Measurements from ENCODE around the gene MAPK8.

Gene MAPK8

DNA sequence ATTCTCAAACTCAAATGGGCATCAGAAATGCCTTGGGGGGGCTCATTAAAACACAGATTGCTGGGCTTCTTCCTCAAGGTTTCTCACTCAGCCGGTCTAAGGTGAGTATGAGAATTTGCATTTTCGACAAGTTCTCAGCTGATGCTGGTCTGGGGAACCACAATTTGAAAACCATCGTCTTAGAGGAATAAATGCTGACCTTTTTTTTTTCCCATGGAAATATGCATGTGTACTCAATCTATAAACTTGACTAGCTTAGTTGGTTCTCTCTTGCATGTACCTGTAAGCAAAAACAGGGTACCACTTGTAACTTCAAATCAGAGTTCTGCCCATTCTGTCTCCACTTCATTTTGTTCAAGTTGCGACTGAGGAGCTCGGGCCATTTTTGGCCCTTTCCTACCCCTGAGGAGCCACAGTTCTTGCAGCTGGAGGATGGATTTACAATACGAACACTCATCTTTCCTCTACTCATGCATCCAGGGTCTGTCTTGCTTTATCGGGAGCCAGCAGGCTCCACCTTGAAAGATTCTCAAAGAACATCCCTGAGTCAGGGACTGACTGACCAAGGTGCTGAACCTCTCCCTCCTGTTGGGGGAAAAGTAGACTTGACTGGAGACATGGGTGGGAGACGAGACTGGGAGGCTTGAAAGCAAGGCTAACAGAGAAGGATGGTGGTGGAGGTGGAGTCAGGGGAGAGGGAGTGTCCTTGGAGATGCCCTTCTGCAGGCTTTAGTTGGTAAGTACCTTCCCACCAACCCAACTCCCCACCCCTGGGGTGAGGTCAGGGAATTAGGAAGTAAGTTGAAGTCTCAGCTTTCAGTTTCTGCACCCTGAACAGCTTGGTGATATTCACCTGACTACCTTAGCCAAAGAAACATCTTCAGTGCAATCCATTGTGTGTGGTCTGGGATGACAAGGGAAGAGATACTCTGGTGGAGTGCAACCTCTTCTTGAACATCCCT lies 3.7 kb upstream of the MAPK8 start:
- no peak overlapping the region for H3K27ac Mint-ChIP-seq
- H3K4me3 Mint-ChIP-seq, result no peak overlapping the region
- H3K27me3 Mint-ChIP-seq, result peaks cover 5% of the 10 kb centered on the region
- intact Hi-C loops (cut with micrococcal nuclease), result no loop called here
- H3K4me1 Mint-ChIP-seq (ENCODE audit: low read depth), result peaks cover 14% of the 10 kb centered on the region
- no peaks in the 10 kb centered on the region for H3K9me3 Mint-ChIP-seq
- H3K36me3 Mint-ChIP-seq (ENCODE audit: low read depth), result no peaks in the 10 kb centered on the region

DNA sequence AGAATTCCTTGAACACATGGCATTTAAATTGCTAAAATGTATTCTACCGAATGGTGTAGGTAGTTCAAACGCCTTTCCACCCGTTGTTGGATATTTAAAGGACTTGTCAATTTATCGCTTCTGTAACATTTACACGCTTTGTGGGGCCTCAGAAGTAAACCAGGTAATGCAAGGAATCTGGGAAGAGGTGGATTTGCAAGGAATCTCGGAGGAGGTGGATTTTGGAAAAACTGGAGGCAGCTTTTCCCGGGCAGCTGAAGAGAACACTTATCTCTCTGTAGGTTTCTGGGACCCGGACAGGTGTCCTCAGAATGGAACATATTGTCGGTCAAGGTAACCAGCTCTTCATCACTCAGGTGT lies 592 bp upstream of the MAPK8 start:
- intact Hi-C loops (cut with micrococcal nuclease), result loop anchor here (5.0 kb wide), 1 partner anchor 201 kb away; no protein-coding TSS in a partner anchor
- H3K4me1 Mint-ChIP-seq (ENCODE audit: low read depth), result peaks cover 18% of the 10 kb centered on the region

DNA sequence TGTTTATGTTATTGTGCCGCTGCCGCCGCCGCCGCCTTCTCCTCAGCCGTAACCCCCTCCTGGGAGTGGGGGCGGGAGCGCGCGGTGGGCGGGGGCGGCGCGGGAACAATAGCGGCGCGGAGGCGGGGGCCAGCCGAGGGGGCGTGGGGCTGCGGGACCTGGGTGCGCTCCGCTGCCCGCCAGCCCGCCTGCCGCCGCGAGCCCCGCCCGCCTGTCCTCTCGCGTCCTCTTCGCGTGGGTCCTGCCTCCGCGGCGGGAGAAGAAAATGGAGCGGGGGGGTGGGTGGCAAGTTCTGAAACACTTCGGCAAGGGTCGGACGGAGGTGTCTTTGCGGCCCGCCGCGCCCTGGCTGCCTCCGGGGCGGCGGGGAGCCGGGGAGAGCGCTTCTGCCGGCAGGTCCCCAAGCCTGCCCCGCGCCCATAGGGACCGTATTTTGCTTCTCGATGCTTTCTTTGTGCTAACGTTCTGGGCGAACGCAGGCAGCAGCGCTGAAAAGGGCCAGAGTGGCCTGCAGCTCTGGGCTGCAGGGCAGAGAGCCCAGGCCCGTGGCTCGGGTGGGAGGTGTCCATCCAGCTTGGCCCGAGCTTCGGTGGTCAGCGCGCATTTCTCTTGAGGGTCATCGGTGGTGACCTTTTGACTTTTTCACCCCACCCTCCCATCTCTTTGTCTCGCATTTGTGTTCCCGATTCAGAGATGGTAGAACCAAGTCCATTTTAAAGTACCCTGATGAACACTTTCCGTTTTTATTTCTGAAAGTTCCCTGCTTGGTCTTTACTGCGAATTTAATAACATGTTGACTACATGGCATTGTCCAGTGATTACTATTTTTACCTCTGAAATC lies 613 bp downstream of the MAPK8 start:
- intact Hi-C loops (cut with micrococcal nuclease), result loop anchor here (5.0 kb wide), 1 partner anchor 200 kb away; no protein-coding TSS in a partner anchor
- Mint-ChIP-seq H3K36me3 (ENCODE audit: low read depth) (no peaks in the 10 kb centered on the region), H3K27ac (peak overlapping the region; percentile 71), H3K4me1 (ENCODE audit: low read depth) (peaks cover 23% of the 10 kb centered on the region), H3K27me3 (no peaks in the 10 kb centered on the region), H3K4me3 (peak overlapping the region; percentile 81), H3K9me3 (no peaks in the 10 kb centered on the region)

More for the DNA sequence above, 592 bp upstream of the MAPK8 start:
- Mint-ChIP-seq H3K9me3 (no peaks in the 10 kb centered on the region), H3K4me3 (peak overlapping the region; percentile 81), H3K27me3 (no peaks in the 10 kb centered on the region), H3K36me3 (ENCODE audit: low read depth) (no peaks in the 10 kb centered on the region), H3K27ac (peak overlapping the region; percentile 71)

DNA sequence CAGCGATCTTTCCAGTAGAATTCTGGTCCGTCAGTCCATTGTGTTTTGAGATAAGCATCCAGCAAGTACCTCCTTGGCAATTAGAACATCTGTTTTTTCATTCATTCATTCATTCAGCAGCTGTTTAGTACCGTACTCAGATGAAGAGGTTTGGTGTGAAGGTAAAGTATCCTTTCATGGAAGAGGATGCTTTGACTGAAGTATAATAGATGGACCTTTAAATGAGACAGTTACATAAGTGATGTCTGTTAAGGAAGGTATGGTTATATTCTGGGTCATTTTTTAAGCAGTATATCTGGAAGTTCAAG lies 1.2 kb downstream of the MAPK8 start:
- Mint-ChIP-seq H3K27ac (no peak overlapping the region), H3K4me3 (peak overlapping the region; percentile 81), H3K27me3 (no peaks in the 10 kb centered on the region), H3K4me1 (ENCODE audit: low read depth) (peaks cover 25% of the 10 kb centered on the region), H3K36me3 (ENCODE audit: low read depth) (no peaks in the 10 kb centered on the region), H3K9me3 (no peaks in the 10 kb centered on the region)
- intact Hi-C loops (cut with micrococcal nuclease), result loop anchor here (5.0 kb wide), 1 partner anchor 200 kb away; no protein-coding TSS in a partner anchor

DNA sequence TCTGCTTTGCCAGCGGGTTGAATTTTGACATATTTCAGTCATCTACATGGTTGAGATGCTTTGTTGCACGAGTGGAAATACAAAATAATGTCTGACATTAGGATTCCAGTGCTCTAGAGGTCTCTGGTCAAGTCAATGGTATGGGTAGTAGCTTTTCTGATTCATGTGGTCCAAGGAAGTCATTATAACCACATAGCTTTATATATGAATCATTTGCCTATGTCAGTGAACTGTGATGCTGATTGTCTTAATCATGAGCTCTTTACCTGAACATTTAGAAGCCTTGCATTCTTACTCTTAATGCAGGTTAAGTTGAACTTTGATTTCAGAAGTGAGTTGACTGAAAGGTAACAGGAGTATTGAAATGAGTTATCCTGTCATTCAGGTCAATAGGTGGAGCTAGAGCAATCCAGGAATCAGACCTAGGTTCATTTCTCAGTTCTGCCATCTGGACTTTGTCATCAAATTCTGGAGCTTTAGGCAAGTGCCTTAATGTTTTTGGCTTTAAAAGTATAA lies 3.3 kb downstream of the MAPK8 start:
- no peak overlapping the region for H3K4me3 Mint-ChIP-seq

DNA sequence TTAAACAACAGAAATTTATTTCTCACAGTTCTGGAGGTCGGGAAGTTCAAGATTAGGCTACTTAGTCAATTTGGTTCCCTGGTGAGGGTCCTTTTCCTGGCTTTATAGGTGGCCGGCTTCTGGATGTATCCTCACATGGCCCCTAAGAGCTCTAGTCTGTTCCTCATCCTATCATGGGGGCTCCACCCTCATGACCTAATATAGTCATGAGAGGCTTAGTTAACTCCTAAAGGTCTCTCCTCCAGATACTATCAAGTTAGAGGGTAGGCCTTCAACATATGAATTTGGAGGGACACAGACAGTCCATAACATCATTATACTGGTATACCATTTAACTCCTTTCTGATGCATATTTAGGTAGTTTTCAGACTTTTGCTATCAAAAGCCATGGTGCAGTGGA lies 7.6 kb downstream of the MAPK8 start:
- Mint-ChIP-seq H3K4me1 (ENCODE audit: low read depth) (peaks cover 15% of the 10 kb centered on the region), H3K27me3 (no peaks in the 10 kb centered on the region), H3K4me3 (no peak overlapping the region), H3K9me3 (no peaks in the 10 kb centered on the region), H3K27ac (no peak overlapping the region), H3K36me3 (ENCODE audit: low read depth) (no peaks in the 10 kb centered on the region)
- intact Hi-C loops (cut with micrococcal nuclease), result no loop called here

More for the DNA sequence above, 3.3 kb downstream of the MAPK8 start:
- Mint-ChIP-seq H3K27ac (no peak overlapping the region), H3K27me3 (no peaks in the 10 kb centered on the region), H3K4me1 (ENCODE audit: low read depth) (peaks cover 23% of the 10 kb centered on the region), H3K36me3 (ENCODE audit: low read depth) (no peaks in the 10 kb centered on the region), H3K9me3 (no peaks in the 10 kb centered on the region)
- intact Hi-C loops (cut with micrococcal nuclease), result loop anchor here (5.0 kb wide), 1 partner anchor 198 kb away; no protein-coding TSS in a partner anchor

DNA sequence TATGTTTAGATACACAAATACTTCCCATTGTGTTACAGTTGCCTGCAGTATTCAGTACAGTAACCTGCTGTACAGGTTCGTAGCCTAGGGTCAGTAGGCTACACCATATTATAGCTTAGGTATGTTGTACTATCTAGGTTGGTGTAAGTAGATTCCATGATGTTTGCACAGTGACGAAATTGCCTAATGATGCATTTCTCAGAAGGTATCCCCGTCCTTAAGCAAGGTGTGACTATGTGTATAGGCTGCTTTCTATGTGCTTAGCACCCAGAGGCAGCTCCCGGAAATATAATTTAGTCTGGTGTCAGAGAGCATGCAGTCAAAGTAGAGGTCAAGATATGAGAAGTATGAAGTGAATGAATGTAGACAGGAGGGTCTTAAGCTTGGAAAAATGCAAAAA lies 9.8 kb downstream of the MAPK8 start:
- no peaks in the 10 kb centered on the region for H3K9me3 Mint-ChIP-seq
- intact Hi-C loops (cut with micrococcal nuclease), result no loop called here
- peaks cover 6% of the 10 kb centered on the region for H3K36me3 Mint-ChIP-seq (ENCODE audit: low read depth)
- no peak overlapping the region for H3K27ac Mint-ChIP-seq
- H3K4me1 Mint-ChIP-seq (ENCODE audit: low read depth), result peaks cover 15% of the 10 kb centered on the region
- no peak overlapping the region for H3K4me3 Mint-ChIP-seq
- H3K27me3 Mint-ChIP-seq, result no peaks in the 10 kb centered on the region

DNA sequence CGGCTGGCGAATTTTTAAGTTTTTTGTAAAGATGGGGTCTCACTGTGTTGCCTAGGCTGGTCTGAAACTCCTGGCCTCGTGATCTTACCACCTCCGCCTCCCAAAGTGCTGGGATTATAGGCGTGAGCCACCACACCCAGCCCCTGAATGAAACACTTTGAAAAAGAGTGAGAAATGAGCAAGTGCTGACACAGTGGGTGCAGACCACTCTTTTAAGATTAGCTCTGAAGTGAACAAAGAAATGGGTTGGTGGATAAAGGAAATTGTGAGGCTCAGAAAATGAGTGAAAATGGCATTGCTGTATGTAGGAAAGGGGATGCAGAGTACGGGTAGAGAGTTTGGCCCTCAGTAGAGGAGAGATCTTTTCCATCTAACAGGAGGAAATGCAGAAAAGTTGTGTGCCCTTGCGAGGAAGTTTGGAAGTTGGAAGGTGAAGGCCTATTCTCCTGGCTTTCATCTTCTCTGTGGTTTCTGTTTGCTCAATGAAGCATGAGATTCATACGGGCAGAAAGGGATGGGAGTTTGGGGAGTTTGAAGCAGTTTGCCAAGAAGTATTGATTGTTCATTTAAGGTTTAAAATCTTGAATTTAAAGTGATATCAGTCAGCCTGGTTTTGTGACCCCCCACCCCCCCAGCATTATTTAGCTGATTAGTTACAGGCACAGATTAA lies 11.0 kb downstream of the MAPK8 start:
- Mint-ChIP-seq H3K27me3 (no peaks in the 10 kb centered on the region), H3K9me3 (no peaks in the 10 kb centered on the region), H3K36me3 (ENCODE audit: low read depth) (peaks cover 6% of the 10 kb centered on the region), H3K4me1 (ENCODE audit: low read depth) (peaks cover 8% of the 10 kb centered on the region), H3K27ac (no peak overlapping the region), H3K4me3 (no peak overlapping the region)
- intact Hi-C loops (cut with micrococcal nuclease), result no loop called here

DNA sequence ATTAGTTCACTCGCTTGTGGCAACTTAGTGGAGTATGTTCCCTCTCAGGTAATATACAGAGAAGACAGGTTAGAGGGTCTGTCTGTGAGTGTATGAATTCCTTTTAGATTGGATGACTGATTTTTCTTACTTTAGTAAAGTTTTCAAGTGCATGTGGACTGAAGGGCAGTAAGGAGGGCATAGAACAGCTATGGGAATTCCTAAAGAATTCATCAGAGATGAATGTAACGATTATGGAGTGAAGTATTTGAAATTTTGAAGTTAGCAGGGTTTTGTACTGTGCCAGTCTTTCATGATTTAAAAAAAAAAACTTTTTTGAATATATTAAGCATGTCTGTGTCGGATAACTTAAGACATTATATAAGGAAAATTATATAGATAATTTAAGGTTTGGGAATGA lies 15.5 kb downstream of the MAPK8 start:
- H3K27me3 Mint-ChIP-seq, result no peaks in the 10 kb centered on the region
- intact Hi-C loops (cut with micrococcal nuclease), result no loop called here
- no peaks in the 10 kb centered on the region for H3K4me1 Mint-ChIP-seq (ENCODE audit: low read depth)
- H3K27ac Mint-ChIP-seq, result no peak overlapping the region
- H3K36me3 Mint-ChIP-seq (ENCODE audit: low read depth), result peaks cover 10% of the 10 kb centered on the region
- no peaks in the 10 kb centered on the region for H3K9me3 Mint-ChIP-seq
- no peak overlapping the region for H3K4me3 Mint-ChIP-seq

DNA sequence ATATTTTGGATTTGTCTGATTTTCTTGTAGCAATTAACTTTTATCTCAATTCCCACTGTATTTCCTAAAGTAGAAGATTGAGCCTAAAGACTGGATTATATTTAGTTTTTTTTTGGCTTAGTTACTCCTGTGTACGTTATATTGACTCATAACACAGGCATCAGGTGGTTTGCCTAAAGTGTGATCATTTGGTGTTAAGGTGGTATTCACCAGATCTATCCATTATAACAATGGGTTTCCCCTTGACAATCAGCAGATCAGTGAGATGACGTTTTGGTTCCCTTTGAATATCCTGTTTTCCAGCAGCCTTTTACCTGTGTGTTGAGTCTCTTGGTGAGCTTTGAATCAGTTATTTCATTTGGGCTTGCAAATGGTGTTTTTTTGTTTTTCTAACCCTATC lies 18.1 kb downstream of the MAPK8 start:
- Mint-ChIP-seq H3K27ac (no peak overlapping the region), H3K27me3 (no peaks in the 10 kb centered on the region), H3K4me3 (no peak overlapping the region), H3K9me3 (no peaks in the 10 kb centered on the region), H3K36me3 (ENCODE audit: low read depth) (peaks cover 18% of the 10 kb centered on the region), H3K4me1 (ENCODE audit: low read depth) (no peaks in the 10 kb centered on the region)
- intact Hi-C loops (cut with micrococcal nuclease), result no loop called here

DNA sequence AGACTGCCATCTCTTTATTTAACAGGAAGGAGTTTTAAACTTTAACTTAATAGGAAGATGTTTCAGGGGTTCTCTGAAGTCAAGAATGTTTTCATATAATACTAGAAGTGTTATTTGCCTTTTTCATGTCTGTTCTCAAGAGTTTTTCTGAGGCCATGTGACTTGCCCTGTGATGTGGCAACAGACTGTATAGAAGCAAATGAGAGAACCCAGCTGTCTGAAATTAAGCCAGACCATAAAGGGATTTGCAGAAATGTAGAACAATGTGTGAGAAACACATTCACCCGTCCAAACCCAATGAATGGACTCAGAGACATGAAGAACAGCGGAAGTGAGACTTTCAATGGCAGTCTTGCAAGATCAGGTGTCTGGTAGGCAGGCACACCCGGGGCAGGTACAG lies 23.8 kb downstream of the MAPK8 start:
- intact Hi-C loops (cut with micrococcal nuclease), result no loop called here
- Mint-ChIP-seq H3K4me3 (no peak overlapping the region), H3K27ac (no peak overlapping the region), H3K36me3 (ENCODE audit: low read depth) (peaks cover 57% of the 10 kb centered on the region), H3K9me3 (no peaks in the 10 kb centered on the region), H3K27me3 (no peaks in the 10 kb centered on the region), H3K4me1 (ENCODE audit: low read depth) (peaks cover 6% of the 10 kb centered on the region)

DNA sequence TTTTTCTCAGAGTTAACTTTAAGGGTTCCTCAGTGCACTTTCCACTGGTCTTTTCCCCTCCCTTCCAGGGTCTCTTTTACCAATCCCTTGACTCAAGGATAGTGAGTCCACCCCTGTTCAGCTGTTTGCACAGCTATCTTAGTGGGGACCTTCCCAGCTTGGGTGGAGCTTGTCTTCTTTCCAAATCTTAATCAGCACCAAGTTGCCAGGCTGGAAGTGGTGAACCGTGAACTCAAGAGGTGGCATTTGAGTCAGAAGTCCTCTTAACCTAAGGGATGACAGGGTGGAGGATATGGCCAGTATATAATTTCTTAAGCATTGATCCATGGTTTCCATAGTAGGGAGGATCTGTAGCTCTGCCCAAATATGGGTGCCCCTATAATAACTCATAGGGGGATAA lies 25.0 kb downstream of the MAPK8 start:
- no peaks in the 10 kb centered on the region for H3K9me3 Mint-ChIP-seq
- intact Hi-C loops (cut with micrococcal nuclease), result no loop called here
- no peaks in the 10 kb centered on the region for H3K27me3 Mint-ChIP-seq
- peaks cover 57% of the 10 kb centered on the region for H3K36me3 Mint-ChIP-seq (ENCODE audit: low read depth)
- no peak overlapping the region for H3K27ac Mint-ChIP-seq
- no peak overlapping the region for H3K4me3 Mint-ChIP-seq
- H3K4me1 Mint-ChIP-seq (ENCODE audit: low read depth), result peaks cover 6% of the 10 kb centered on the region

DNA sequence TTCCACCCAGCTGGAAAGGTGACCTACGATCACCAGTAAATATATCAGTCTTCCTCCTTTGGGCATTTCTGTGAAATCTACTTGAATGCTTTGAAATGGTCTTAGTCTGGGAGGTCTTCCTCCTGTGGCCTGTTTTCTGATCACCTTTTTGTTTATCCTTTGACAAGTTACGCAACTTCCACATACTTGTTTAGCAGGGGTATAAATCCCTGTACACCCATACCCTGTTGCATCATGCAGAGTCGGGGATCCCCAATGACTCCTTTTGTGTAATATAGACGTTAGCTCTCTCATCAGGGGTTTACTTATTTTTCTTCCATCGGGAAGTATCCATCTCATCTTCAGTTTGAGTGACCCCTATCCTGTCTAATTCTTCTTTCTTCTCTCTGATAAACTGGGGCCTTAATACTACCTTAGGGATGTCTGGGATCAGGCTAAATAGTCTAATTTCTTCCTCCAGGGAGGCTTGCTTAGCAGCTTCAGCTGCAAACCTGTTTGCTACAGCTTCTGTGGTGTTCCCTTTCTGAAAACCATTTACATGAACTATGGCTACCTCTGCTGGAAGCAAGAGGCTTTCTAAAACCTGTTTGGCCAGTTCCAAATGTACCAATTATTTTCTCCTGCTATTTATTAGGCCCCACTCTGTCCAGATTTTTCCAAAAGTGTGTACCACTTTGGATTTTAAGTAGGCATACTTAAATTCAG lies 25.8 kb downstream of the MAPK8 start:
- Mint-ChIP-seq H3K4me1 (ENCODE audit: low read depth) (peaks cover 6% of the 10 kb centered on the region), H3K4me3 (no peak overlapping the region), H3K27me3 (no peaks in the 10 kb centered on the region), H3K36me3 (ENCODE audit: low read depth) (peaks cover 57% of the 10 kb centered on the region), H3K9me3 (peaks cover 2% of the 10 kb centered on the region), H3K27ac (no peak overlapping the region)
- intact Hi-C loops (cut with micrococcal nuclease), result no loop called here

All from dendritic cell treated with granulocyte-macrophage colony-stimulating factor and Interleukin-4, amounts not matched to agents 40 ng/mL and 50 ng/mL, for 4 days (primary cell).